ENCODE results near the gene FEN1.

- no peak for TF ChIP-seq CTCF (tag by site-specific recombination; IDR thresholded peaks at IDR 0.05)
- no peak for TF ChIP-seq ZSCAN18 (tag by site-specific recombination; IDR thresholded peaks at IDR 0.05)
- no peak for TF ChIP-seq ZBTB44 (tag by site-specific recombination; IDR thresholded peaks at IDR 0.05)
- TF ChIP-seq ZNF776 (tag by site-specific recombination; IDR thresholded peaks at IDR 0.05; ENCODE audit: borderline replicate concordance), result no peak
- no peak for TF ChIP-seq ZNF670 (tag by site-specific recombination; IDR thresholded peaks at IDR 0.05; ENCODE audit: low read depth)
- no peak for TF ChIP-seq ZNF426 (tag by site-specific recombination; IDR thresholded peaks at IDR 0.05)
- no peak for TF ChIP-seq ZBTB26 (tag by site-specific recombination; optimal IDR thresholded peaks at IDR 0.05)
- no peak for TF ChIP-seq KLF10 (tag by site-specific recombination; IDR thresholded peaks at IDR 0.05)
- TF ChIP-seq ZNF792 (tag by site-specific recombination; IDR thresholded peaks at IDR 0.05), result no peak
- no peak for TF ChIP-seq KLF16 (tag by site-specific recombination; IDR thresholded peaks at IDR 0.05)
- TF ChIP-seq SALL2 (tag by site-specific recombination; IDR thresholded peaks at IDR 0.05; ENCODE audit: borderline replicate concordance), result no peak
- no peak for TF ChIP-seq KLF9 (tag by site-specific recombination; IDR thresholded peaks at IDR 0.05; ENCODE audit: low read depth)
- no peak for TF ChIP-seq YY1 (tag by site-specific recombination; IDR thresholded peaks at IDR 0.05)
Measured at GRCh38 chr11:61838501-61838900, 45.8 kb downstream of the FEN1 start.
